H9 (cell line): Measurements from ENCODE around the gene KLHL10. TPM values are rescaled to one million over a fixed set of nuclear protein-coding genes. Genes with fewer than 3 reads are reported as not detected.

Experiments used
- DNase-seq: peaks from one replicate; pipeline ENCODE4 v3.0.0-alpha.2; 2017
- H2AFZ ChIP-seq: one replicate; pipeline ENCODE4 v1.6.1; 2013; ENCODE audit warnings: mild to moderate bottlenecking, low read length, control low read depth, moderate library complexity
- H2AK5ac ChIP-seq: 2 replicates; pipeline ENCODE4 v1.6.1; 2013; ENCODE audit warnings: low read length, control low read depth, mixed read lengths; ENCODE audit not compliant: insufficient read length
- H2BK120ac ChIP-seq: one replicate; pipeline ENCODE4 v1.6.1; 2013; ENCODE audit warnings: low read depth, mild to moderate bottlenecking, low read length, control low read depth, inconsistent platforms; ENCODE audit not compliant: poor library complexity, severe bottlenecking
- H2BK12ac ChIP-seq: 2 replicates; pipeline ENCODE4 v1.6.1; 2013; ENCODE audit warnings: low read length, control low read depth, mixed read lengths, low read depth; ENCODE audit not compliant: insufficient read length
- H2BK15ac ChIP-seq: 2 replicates; pipeline ENCODE4 v1.6.1; 2013; ENCODE audit warnings: low read depth, low read length, control low read depth
- H2BK20ac ChIP-seq: one replicate; pipeline ENCODE4 v1.6.1; 2013; ENCODE audit warnings: low read depth, mild to moderate bottlenecking, low read length, control low read depth, inconsistent platforms; ENCODE audit not compliant: poor library complexity, severe bottlenecking
- H2BK5ac ChIP-seq: 2 replicates; pipeline ENCODE4 v1.6.1; 2013; ENCODE audit warnings: low read length, control low read depth, mixed read lengths; ENCODE audit not compliant: insufficient read length
- H3K14ac ChIP-seq: 2 replicates; pipeline ENCODE4 v1.6.1; 2013; ENCODE audit warnings: low read length, control low read depth; ENCODE audit not compliant: insufficient read depth
- H3K18ac ChIP-seq: 2 replicates; pipeline ENCODE4 v1.6.1; 2013; ENCODE audit warnings: low read depth, mild to moderate bottlenecking, mixed read lengths, low read length, control low read depth; ENCODE audit not compliant: insufficient read length
- H3K23ac ChIP-seq: 2 replicates; pipeline ENCODE4 v1.6.1; 2013; ENCODE audit warnings: low read length, control low read depth, mixed read lengths, low read depth; ENCODE audit not compliant: insufficient read length
- H3K23me2 ChIP-seq: 2 replicates; pipeline ENCODE4 v1.6.1; 2013; ENCODE audit warnings: low read depth, mild to moderate bottlenecking, mixed read lengths, low read length, control low read depth; ENCODE audit not compliant: insufficient read length, poor library complexity, severe bottlenecking
- H3K27ac ChIP-seq: 2 replicates; pipeline ENCODE4 v1.5.1; 2013; ENCODE audit warnings: low read length, control low read depth, mixed read lengths, low read depth; ENCODE audit not compliant: insufficient read length
- H3K27me3 ChIP-seq: 2 replicates; pipeline ENCODE4 v1.6.1; 2013; ENCODE audit warnings: low read length, control low read depth, inconsistent platforms; ENCODE audit not compliant: insufficient read depth
- H3K4ac ChIP-seq: 2 replicates; pipeline ENCODE4 v1.6.1; 2013; ENCODE audit warnings: low read depth, mild to moderate bottlenecking, control low read depth, inconsistent platforms, low read length, moderate library complexity
- H3K4me1 ChIP-seq: 2 replicates; pipeline ENCODE4 v1.6.1; 2013; ENCODE audit warnings: low read length, control low read depth, inconsistent platforms; ENCODE audit not compliant: insufficient read depth
- H3K4me2 ChIP-seq: 2 replicates; pipeline ENCODE4 v1.6.1; 2013; ENCODE audit warnings: low read length, control low read depth, mixed read lengths; ENCODE audit not compliant: insufficient read length, insufficient read depth
- H3K56ac ChIP-seq: 2 replicates; pipeline ENCODE4 v1.6.1; 2013; ENCODE audit warnings: low read depth, mild to moderate bottlenecking, mixed read lengths, low read length, control low read depth; ENCODE audit not compliant: insufficient read length
- H3K79me1 ChIP-seq: 2 replicates; pipeline ENCODE4 v1.6.1; 2013; ENCODE audit warnings: low read depth, mild to moderate bottlenecking, moderate library complexity, low read length, control low read depth, inconsistent platforms; ENCODE audit not compliant: insufficient read depth, poor library complexity, severe bottlenecking
- H3K79me2 ChIP-seq: 2 replicates; pipeline ENCODE4 v1.6.1; 2013; ENCODE audit warnings: low read length, control low read depth, inconsistent platforms; ENCODE audit not compliant: insufficient read depth
- H3K9ac ChIP-seq: 2 replicates; pipeline ENCODE4 v1.6.1; 2013; ENCODE audit warnings: low read length, control low read depth, mixed read lengths; ENCODE audit not compliant: insufficient read length; ENCODE audit errors: extremely low read depth
- H3K9me3 ChIP-seq: one replicate; pipeline ENCODE4 v1.6.1; 2013; ENCODE audit warnings: low read depth, low read length, inconsistent platforms; ENCODE audit not compliant: control insufficient read depth
- H3T11ph ChIP-seq: one replicate; pipeline ENCODE4 v1.6.1; 2013; ENCODE audit warnings: mild to moderate bottlenecking, low read length, control low read depth, inconsistent platforms
- H4K20me1 ChIP-seq: one replicate; pipeline ENCODE4 v1.6.1; 2013; ENCODE audit not compliant: control insufficient read depth, insufficient read length, insufficient read depth
- H4K5ac ChIP-seq: 2 replicates; pipeline ENCODE4 v1.6.1; 2013; ENCODE audit warnings: low read depth, mild to moderate bottlenecking, mixed read lengths, low read length, control low read depth; ENCODE audit not compliant: insufficient read length
- H4K8ac ChIP-seq: replicated peaks from 2 replicates; pipeline ENCODE4 v1.6.1; 2013; ENCODE audit warnings: low read length, control low read depth, mixed read lengths, low read depth; ENCODE audit not compliant: insufficient read length
- H4K91ac ChIP-seq: 2 replicates; pipeline ENCODE4 v1.6.1; 2013; ENCODE audit warnings: low read depth, mild to moderate bottlenecking, moderate library complexity, mixed read lengths, low read length, control low read depth; ENCODE audit not compliant: insufficient read length
- H3K27ac Mint-ChIP-seq, 3 experiments: 2 replicates in 2 of 3; 3 replicates in 1 of 3; pipeline ENCODE4 v1.8.0; 2020 to 2021; ENCODE audit warnings: mixed read lengths in 3 of 3, mild to moderate bottlenecking in 1 of 3, moderate library complexity in 1 of 3
- H3K27me3 Mint-ChIP-seq: 2 replicates; pipeline ENCODE4 v1.8.0; 2021; ENCODE audit warnings: low read depth, mild to moderate bottlenecking, moderate library complexity, mixed read lengths
- H3K36me3 Mint-ChIP-seq, 3 experiments: 2 replicates in 2 of 3; 3 replicates in 1 of 3; pipeline ENCODE4 v1.8.0; 2020 to 2021; ENCODE audit warnings: low read depth in 3 of 3, mixed read lengths in 3 of 3; ENCODE audit not compliant: insufficient read depth in 1 of 3
- H3K4me1 Mint-ChIP-seq, 2 experiments: 2 replicates each; pipeline ENCODE4 v1.8.0; 2020; ENCODE audit warnings: mixed read lengths in 2 of 2
- H3K4me3 Mint-ChIP-seq, 2 experiments: 2 replicates in 1 of 2; 3 replicates in 1 of 2; pipeline ENCODE4 v1.8.0; 2020 to 2021; ENCODE audit warnings: mild to moderate bottlenecking in 2 of 2, mixed read lengths in 2 of 2, moderate library complexity in 1 of 2
- H3K9me3 Mint-ChIP-seq, 2 experiments: 2 replicates in 1 of 2; 3 replicates in 1 of 2; pipeline ENCODE4 v1.8.0; 2020; ENCODE audit warnings: mild to moderate bottlenecking in 2 of 2, mixed read lengths in 2 of 2, moderate library complexity in 1 of 2
- WGBS: extraction: QIAGEN DNeasy Blood & Tissue Kit; methylation state at CpG from one replicate; pipeline ENCODE4 v1.1.7; 2013; ENCODE audit warnings: missing lambda C conversion rate, low lambda C conversion rate, mixed read lengths; ENCODE audit not compliant: insufficient read length; ENCODE audit errors: extremely low coverage; 5-methylcytosine and 5-hydroxymethylcytosine counted together
- total RNA-seq: library from RNA; stranded (reverse); gene quantifications from 2 replicates; pipeline ENCODE4 v1.2.1, GENCODE V29; 2021
- TF ChIP-seq, protein P1 (sequence below): fragments of 200-600 bp; sonication (generic); conservative IDR thresholded peaks from 3 replicates; pipeline ENCODE4 v1.8.0; 2021; ENCODE audit warnings: antibody characterized with exemption, mild to moderate bottlenecking

The KLHL10 gene
- total RNA-seq, 1 experiment from 2014 or later: 0.46 TPM

DNA sequence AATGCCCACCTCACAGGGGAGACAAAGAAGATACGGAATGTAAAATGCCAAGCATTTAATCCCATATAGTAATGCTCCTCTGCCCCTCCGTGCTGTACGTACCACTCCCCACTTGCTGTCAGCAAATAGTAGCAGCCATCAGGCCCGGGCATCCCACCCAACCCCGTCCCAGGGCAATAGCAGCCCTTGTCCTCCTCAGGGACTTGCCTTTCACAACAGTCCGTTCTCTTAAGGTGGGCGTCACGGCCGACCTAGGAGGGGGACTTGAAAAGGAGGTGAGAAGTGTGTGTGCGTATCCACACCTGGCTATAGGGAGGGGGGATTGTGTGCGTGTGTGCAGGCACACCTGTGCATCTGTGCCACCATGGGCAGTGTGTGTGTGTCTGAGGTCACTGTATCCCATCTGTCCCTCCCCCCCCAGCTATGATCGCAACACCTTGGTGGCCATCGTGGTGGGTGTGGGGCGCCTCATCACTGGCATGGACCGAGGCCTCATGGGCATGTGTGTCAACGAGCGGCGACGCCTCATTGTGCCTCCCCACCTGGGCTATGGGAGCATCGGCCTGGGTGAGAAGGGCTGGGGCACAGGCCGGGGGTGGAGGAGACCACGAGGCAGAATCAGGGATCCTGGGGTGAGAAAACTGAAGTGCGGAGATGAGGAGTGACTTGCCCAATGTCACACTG lies 20.8 kb upstream of the KLHL10 start:
- Mint-ChIP-seq H3K27me3 (no peaks in the 10 kb centered on the region), H3K36me3 (peaks cover 20 to 33% (median 32%) of the 10 kb centered on the region in 3 experiments), H3K4me1 (peaks cover 18 to 47% of the 10 kb centered on the region in 2 experiments), H3K4me3 (no peak overlapping the region), H3K27ac (peak overlapping the region; percentile 31 to 70 (median 53); a peak in 3 of 7 replicates), H3K9me3 (no peaks in the 10 kb centered on the region; a peak in 1 of 5 replicates)
- Histone ChIP-seq H3K79me2 (peaks cover 12% of the 10 kb centered on the region; the same call in 1 of the 2 replicates), H3K23ac (no peak overlapping the region), H2BK120ac (no peak overlapping the region), H2AFZ (no peak overlapping the region), H4K91ac (no peak overlapping the region), H3K4me1 (peaks cover 4% of the 10 kb centered on the region; the same call in 1 of the 2 replicates), H2BK12ac (no peak overlapping the region), H2BK15ac (no peak overlapping the region), H3K18ac (peak overlapping the region; percentile 37), H4K5ac (no peak overlapping the region), H3K4ac (no peak overlapping the region), H4K20me1 (no peaks in the 10 kb centered on the region), H3K27me3 (no peaks in the 10 kb centered on the region), H2BK20ac (no peak overlapping the region), H3K4me2 (no peak overlapping the region), H3K9me3 (no peaks in the 10 kb centered on the region), H3K27ac (no peak overlapping the region), H2AK5ac (no peak overlapping the region), H3K14ac (no peak overlapping the region; the same call in 1 of the 2 replicates), H3K79me1 (peaks cover 2% of the 10 kb centered on the region), H3K9ac (no peak overlapping the region), H3K56ac (no peak overlapping the region), H3T11ph (no peak overlapping the region), H4K8ac (no peak overlapping the region), H3K23me2 (peaks cover 16% of the 10 kb centered on the region), H2BK5ac (no peak overlapping the region)
- TF ChIP-seq, protein P1, sequence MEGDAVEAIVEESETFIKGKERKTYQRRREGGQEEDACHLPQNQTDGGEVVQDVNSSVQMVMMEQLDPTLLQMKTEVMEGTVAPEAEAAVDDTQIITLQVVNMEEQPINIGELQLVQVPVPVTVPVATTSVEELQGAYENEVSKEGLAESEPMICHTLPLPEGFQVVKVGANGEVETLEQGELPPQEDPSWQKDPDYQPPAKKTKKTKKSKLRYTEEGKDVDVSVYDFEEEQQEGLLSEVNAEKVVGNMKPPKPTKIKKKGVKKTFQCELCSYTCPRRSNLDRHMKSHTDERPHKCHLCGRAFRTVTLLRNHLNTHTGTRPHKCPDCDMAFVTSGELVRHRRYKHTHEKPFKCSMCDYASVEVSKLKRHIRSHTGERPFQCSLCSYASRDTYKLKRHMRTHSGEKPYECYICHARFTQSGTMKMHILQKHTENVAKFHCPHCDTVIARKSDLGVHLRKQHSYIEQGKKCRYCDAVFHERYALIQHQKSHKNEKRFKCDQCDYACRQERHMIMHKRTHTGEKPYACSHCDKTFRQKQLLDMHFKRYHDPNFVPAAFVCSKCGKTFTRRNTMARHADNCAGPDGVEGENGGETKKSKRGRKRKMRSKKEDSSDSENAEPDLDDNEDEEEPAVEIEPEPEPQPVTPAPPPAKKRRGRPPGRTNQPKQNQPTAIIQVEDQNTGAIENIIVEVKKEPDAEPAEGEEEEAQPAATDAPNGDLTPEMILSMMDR: no peak
- WGBS: no CpG with 5 or more reads among the region's 23 CpGs
- DNase-seq: no peak
